ENCODE measurements around the gene TDRD12. TPM values are rescaled to one million over a fixed set of nuclear protein-coding genes. Genes with fewer than 3 reads are reported as not detected.

Gene TDRD12
- total and polyA plus RNA-seq, 8 donors = 0.20 to 1.2 (median 0.50) TPM

- TF ChIP-seq CTCF (IDR thresholded peaks at IDR 0.05) = no peak
- Histone ChIP-seq H3K36me3 (no peaks in the 10 kb centered on the region), H3K27me3 (peaks cover 19 to 39% of the 10 kb centered on the region in 2 donors), H3K4me1 (peaks cover 17 to 59% of the 10 kb centered on the region in 2 donors), H3K9me3 (no peaks in the 10 kb centered on the region), H3K4me3 (peak overlapping the region; percentile 94 to 95), H3K27ac (peak overlapping the region; percentile 75 to 76)
- ATAC-seq = no peak
- intact Hi-C loops (cut with DNase I) = no loop called here
- DNase-seq = peak in 1 of 4 donors; percentile 88
These were observed 45.2 kb upstream of the TDRD12 start for GRCh38 chr19:32674153-32674930.

- Histone ChIP-seq H3K4me1 (peaks cover 17 to 51% of the 10 kb centered on the region in 2 donors), H3K27me3 (peaks cover 19 to 41% of the 10 kb centered on the region in 2 donors), H3K4me3 (peak within 1 kb of the TSS; percentile 94 to 95), H3K27ac (peak within 1 kb of the TSS; percentile 75 to 76), H3K9me3 (no peaks in the 10 kb centered on the region), H3K36me3 (no peaks in the 10 kb centered on the region)
- DNase-seq = peak; percentile 97 to 99 (median 98)
- no peak for TF ChIP-seq CTCF (IDR thresholded peaks at IDR 0.05)
- intact Hi-C loops (cut with DNase I) = no loop called here
- ATAC-seq = peak; percentile 93
These were observed 44.4 kb upstream of the TDRD12 start, which contains the start of gene ANKRD27 for GRCh38 chr19:32674931-32675719. ANKRD27 (minus strand) TSS chr19:32675180; CDS start chr19:32659015, 16,165 bp downstream.

GRCh38 chr19:32675720-32676185 is 43.8 kb upstream of the TDRD12 start, which contains the start of gene RGS9BP:
RGS9BP (plus strand) TSS chr19:32675848; CDS start chr19:32676264, 416 bp downstream.
- TF ChIP-seq CTCF (IDR thresholded peaks at IDR 0.05) = no peak
- peak within 1 kb of the TSS; percentile 94 to 95 for H3K4me3 ChIP-seq
- intact Hi-C loops (cut with DNase I) = no loop called here
- H3K36me3 ChIP-seq = no peaks in the 10 kb centered on the region
- H3K4me1 ChIP-seq = peaks cover 12 to 49% of the 10 kb centered on the region in 2 donors
- DNase-seq (peak in 3 of 4 donors; percentile 57 to 95 (median 87)), ATAC-seq (peak; percentile 82)
- no peaks in the 10 kb centered on the region for H3K9me3 ChIP-seq
- peak within 1 kb of the TSS; percentile 75 to 76 for H3K27ac ChIP-seq
- peaks cover 19 to 41% of the 10 kb centered on the region in 2 donors for H3K27me3 ChIP-seq

GRCh38 chr19:32676186-32676894 is 43.2 kb upstream of the TDRD12 start:
- H3K27me3 ChIP-seq = peaks cover 19 to 41% of the 10 kb centered on the region in 2 donors
- DNase-seq (peak in 1 of 4 donors; percentile 84), ATAC-seq (peak; percentile 6)
- H3K27ac ChIP-seq = no peak overlapping the region
- peaks cover 12 to 49% of the 10 kb centered on the region in 2 donors for H3K4me1 ChIP-seq
- H3K36me3 ChIP-seq = no peaks in the 10 kb centered on the region
- H3K9me3 ChIP-seq = no peaks in the 10 kb centered on the region
- peak overlapping the region; percentile 94 to 95 for H3K4me3 ChIP-seq
- no peak for TF ChIP-seq CTCF (IDR thresholded peaks at IDR 0.05)
- intact Hi-C loops (cut with DNase I) = no loop called here

Measured in left lung (tissue), 10 donors.